ENCODE results near the gene DHCR7.

DNA sequence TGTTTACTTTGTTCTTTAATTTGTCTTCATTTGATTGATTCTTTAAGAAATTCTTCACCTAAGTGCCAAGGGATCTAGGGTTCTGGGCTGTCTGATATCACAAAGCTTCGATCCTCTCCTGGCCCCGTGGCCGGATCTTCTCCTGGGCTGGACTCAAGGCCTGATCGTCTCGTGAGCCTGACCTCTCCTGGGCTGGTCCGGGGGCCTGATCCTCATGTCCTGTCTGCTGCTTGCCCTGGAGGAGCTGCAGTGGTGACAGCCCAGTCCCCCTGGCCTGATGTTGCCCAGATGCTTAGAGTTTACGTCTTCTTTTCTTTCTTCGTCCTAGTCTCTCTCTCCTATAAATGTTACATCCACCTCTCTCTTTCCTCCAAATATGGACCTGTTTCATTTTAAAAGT lies 8.1 kb upstream of the DHCR7 start:
- no peak for TF ChIP-seq ZNF274 (IDR thresholded peaks at IDR 0.05; ENCODE audit: low read depth, low read length)
- no peak for TF ChIP-seq SUZ12 (IDR thresholded peaks at IDR 0.05; ENCODE audit: extremely low read depth, insufficient read depth, insufficient read length)
- TF ChIP-seq YY1 (IDR thresholded peaks at IDR 0.05; ENCODE audit: insufficient read depth, insufficient read length): no peak
